ENCODE data around the gene TTC23.

TTC23 gene

DNA sequence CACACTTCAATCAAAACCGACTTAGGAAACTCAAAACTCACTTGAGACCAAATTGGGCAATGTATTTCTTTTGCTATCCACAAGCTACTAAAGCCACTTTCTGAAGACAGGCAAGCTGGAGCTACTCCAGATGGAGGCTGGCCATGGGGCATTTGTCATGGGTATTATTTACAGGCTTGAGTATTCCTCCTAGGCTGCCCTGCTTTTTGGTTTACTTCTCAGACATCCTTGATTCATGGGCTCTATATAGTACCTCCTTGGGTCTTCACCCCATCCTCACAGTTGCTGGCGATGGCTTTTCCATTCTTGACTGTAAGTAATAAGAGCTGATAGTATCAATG, 163.1 kb downstream of the TTC23 start:
- no peak overlapping the region for H3K4me3 Mint-ChIP-seq
- no peak overlapping the region for H3K27ac Mint-ChIP-seq
- no peaks in the 10 kb centered on the region for H3K9me3 Mint-ChIP-seq
- ATAC-seq (replicated peaks) (no peak), DNase-seq (no peak)
- peaks cover 0 to 2% of the 10 kb centered on the region in 2 donors for H3K36me3 Mint-ChIP-seq
- H3K27me3 Mint-ChIP-seq: peaks cover 4 to 11% of the 10 kb centered on the region in 2 donors
- peaks cover 8 to 15% of the 10 kb centered on the region in 2 donors for H3K4me1 Mint-ChIP-seq

Measured in stimulated activated naive B cell treated with anti-CD40 and anti-IgM and Interleukin-4, amounts not matched to agents 10 μg/mL and 1 μg/mL and 100 μg/mL, for 72 hours (primary cell).